GM20431 (cell line): ENCODE results near the gene TBCEL.
"Not testable (repeated sequence)": the region's sequence is repeated elsewhere in the genome, so short reads cannot be mapped to it uniquely, and the experiment has no call there.

Source experiments
- in situ Hi-C: fragments of 300-500 bp; cut with MseI, MboI; formaldehyde crosslinking; loops from one replicate; pipeline ENCODE4 v1.15.0; 2020; ENCODE audit warnings: low sequenced_read_pairs; ENCODE audit not compliant: unreplicated experiment

TBCEL gene

DNA sequence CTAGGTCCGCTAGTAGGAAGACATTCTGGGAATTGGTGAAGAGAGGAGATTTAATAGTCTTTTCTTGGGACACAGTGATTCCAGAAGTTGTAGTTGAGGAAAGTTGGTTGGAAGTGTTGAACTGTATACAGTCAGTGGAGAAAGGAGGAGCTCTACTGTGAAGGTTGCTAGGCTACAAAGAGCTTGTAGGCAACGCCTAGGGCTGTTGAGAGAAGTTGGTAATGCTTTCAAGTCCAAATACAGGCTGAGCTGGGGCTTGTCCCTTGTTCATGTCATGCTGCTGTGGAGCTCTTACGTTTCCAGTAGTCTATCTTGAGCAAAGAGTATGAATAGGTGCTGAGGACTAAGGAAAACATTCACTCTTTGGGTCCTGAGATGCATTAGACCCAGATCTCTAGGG lies 1.1 kb downstream of the TBCEL start:
- in situ Hi-C loops = no loop called here

DNA sequence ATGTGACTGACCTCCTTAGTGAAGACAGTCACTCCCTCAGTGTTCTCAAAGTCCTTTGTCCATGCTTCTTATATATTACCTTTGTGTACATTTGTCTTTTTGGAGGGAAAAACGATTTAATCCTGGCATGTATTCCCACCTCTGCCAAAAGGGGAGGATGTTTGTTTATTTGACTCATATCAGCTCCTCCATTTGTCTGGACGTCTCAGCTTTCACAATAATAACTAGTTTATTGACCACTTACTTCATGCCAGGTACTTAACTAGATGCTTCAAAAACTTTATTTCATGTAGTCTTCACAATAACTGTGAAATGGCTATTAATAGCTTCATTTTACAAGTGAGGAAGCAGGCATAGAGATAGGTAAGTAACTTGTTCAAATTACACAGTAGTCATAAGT lies 5.3 kb downstream of the TBCEL start:
- in situ Hi-C loops = no loop called here

DNA sequence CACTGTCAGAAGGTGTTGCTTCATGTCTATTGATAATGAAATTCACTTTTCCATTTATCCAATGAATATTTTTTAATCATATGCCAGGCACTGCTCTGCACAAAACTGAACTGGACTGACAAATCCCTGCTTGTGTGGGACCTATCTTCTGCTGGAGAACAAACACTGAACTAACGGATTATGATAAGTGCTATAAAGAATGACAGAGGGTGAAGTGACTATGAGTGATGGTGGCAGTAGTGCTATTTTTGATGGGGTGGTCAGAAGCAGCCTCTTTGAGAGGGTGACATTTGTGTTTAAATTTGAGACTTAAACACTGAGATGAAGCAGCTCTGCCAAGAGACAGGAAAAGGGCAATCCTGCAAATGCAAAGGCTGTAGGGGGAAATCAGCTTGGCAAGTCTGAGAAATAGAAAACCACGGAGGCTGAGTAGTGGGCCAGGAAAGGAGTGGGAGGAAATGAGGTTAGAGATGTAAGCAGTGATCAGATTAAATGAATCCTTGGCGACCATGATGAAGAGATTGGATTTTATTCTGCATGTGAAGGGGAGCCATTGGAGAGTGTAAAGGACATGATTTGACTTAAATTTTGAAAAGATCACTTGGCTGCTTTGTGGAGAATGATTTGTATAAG lies 6.0 kb downstream of the TBCEL start:
- in situ Hi-C loops = no loop called here

DNA sequence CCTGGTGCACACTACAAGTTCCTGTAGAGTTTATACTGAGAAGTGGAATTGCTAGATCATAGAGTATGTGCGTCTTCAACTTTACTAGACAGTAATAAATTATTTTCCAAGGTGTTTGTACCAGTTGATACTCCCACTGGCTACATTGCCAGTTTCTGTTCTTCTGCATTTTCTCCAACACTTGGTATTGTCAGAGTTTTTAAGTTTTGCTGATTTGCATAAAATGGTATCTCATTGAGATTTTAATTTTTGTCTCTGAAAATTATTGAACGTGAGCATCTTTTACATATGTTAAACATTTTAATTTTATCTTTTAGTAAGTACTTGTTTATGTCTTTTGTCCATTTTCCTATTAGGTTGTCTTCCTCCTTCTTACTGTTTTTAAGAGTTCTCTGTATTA lies 7.3 kb downstream of the TBCEL start:
- in situ Hi-C loops = no loop called here

DNA sequence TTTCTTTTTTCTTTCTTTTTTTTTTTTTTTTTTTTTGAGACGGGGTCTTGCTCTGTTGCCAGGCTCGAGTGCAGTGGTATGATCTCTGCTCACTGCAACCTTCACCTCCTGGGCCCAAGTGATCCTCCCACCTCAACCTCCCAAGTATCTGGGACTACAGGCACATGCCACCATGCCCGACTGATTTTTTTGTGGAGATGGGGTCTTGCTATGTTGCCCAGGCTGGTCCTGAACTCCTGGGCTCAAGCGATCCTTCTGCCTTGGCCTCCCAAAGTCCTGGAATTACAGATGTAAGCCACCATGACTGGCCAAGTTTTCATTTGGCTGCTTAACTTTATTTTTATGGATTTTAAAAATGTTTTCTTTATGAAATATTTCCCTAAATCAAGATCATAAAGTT lies 7.7 kb downstream of the TBCEL start:
- in situ Hi-C loops = not testable (repeated sequence)

DNA sequence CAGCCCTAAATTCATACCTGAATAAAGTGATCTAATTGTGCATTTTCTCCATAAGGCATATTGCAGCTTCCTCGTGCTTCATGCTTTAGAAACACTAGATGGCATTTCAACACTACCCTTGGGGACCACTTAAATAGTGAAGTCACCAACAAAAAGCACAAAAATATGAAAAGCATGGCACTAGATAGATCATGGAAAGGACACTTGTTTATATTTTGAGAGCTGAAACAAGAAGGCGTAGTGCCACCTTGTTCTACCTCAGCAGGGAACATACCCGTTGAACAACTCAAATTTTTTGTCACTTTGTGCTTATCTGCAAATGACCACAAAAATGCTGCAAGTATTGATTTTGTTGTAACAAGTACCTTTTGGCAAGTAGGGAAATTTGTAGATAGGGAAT lies 8.6 kb downstream of the TBCEL start:
- in situ Hi-C loops = no loop called here

DNA sequence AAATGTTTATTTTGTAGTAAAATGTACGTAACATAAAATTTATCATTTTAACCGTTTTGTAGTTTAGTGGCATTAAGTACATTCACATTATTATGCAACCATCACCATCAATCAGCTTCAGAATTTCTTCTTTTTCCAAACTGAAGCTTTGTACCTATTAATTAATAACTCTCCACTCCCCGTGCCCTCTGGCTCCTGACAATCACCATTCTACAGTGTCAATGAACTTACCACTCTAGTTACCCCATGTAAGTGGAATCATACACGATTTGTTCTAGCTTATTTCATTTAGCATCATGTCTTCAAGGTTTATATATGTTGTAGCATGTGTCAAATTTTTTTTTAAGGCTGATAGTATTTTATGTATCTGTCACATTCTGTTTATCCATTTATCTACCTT lies 9.7 kb downstream of the TBCEL start:
- in situ Hi-C loops = no loop called here

DNA sequence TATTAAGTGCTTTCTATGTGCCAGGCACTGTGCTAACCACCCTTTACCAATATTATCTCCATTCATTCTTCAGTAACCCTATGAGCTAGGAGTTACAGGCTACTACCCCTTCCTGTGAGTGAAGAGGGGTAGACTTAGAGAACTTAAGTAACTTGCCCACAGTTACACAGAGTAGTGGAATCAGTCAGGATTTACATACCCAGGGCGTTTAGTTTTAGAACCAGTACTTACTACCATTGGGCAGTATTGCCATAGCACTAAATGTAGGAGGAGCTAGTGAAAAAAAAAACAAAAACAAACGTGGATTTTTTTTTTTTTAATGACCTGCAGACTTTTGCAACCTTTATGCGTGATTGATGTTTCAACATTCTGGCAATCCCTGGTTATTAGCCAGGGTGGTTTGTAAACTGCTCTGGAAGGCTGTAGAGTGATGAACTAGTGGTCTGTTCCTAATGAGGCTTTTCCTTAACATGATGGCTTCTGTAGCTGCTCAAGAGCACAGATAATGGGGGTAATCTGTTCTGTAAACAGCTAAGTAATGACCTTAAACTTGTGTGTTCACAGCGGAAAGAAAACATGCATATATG lies 11.4 kb downstream of the TBCEL start:
- in situ Hi-C loops = no loop called here

DNA sequence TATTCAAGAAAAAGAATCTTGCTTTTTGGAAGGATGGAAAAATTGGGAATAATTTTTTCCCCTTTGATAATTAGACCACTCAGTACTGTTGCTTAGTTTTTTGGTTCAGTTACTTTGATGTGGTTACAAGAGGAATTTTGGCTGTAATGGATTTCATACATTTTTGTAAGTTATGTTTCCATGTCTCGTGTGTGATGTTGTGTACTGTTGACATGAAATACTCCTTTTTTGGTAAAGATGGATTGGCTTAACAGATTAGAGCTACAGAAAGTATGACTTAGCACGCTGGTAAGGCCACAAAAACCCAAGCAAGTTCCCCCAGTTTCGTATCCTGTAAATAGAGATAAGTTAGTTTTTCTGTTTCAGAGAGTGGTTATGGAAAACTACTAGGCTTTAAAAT lies 11.9 kb downstream of the TBCEL start:
- in situ Hi-C loops = no loop called here

DNA sequence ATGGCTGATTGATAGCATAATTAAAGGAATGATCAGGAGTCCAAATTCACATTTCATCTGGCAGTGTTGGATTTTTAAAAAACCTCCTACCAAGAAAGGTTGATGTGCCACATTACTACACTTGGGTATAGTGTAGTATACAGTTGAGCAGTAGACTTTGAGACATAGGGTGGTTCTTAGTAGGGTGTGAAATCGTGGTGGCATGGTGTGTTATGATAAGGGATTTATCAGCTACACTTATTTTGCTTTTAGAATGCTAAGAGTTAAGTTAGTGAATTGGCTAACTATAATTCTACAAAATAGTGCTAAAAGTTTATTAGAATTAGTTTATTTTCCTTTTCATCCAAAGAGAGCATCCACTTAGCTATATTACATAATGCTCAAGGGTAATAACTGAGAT lies 13.1 kb downstream of the TBCEL start:
- in situ Hi-C loops = no loop called here

DNA sequence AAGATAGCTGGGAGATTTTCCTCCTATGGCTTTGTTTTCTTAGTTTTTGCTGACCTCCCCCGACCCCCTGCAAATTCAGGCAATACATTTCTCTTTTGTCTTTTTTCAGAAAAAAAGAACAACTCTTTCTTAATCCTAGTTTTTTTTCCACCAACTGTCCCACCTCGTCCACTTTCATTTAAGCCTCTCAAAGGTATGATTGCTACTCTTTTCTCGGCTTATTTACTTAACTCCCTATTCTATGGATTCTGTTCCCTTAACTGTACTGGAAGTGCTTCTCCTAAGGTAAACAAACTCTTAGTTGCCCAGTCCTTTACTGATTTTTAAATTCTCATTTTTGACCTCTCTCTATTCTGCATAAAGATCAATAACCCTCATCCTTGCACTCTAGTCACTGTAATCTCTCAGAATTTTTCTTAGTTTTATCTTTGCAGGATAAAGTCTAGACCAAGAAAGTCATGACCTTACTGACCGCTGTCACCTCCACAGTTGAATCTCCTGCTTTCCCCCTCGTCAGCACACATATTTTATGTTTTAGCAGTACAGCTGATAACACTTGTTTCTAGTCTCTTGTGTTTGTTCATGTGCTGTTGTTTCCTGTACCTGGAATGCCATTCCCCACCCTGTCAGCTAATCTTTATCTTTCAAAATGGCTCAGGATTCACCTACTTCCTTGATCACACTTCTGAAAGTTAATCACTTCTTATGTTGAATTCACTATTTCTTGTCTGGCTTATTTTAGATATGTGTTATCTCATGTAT lies 14.9 kb downstream of the TBCEL start:
- in situ Hi-C loops = no loop called here

DNA sequence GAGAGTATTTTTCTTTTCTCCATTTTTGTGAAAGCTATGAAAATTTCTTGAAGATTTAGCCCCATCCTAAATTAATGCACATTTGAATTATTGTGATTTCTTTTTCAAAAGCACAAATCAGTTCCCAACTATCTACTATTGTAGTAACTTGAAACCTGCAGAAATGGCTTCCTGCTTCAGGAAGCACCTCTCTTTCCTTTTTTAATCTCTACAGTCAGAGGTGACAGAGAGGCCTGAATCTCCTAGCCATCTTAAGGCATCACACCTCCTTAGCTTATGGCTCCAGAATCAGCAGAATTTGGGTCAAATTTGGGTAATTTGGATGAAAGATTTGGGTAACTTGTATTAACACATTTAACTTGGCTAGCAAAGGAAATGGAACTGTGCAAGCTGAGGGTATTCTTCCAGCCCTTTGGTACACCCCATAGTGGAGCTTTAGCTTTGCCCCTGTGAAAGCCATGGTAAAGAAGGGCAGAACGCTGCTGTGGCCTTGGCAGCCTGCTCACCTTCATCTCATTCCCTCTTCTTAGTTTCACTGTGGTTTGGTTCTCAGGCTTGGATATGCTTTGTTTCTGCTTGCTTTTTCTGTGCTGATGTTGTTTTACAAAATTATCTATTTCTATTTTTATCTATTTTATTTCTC lies 16.2 kb downstream of the TBCEL start:
- in situ Hi-C loops = no loop called here

DNA sequence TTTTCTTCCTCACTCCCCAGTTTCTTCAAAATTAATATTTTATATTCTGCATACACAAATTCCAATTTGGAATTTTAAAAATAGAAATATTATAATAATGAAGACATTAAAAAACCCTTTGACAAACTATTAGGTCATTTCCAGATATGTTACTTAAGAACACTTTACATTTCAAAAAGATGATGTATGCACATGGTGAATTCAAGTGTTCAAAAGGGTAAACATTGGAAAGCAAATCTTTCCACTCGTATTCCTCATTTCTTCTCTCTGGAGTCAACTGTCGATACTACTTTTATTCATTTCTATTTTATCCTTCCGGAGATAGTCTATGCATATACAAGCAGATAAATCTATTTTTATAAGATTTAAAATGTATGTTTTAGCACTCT lies 16.7 kb downstream of the TBCEL start:
- in situ Hi-C loops = no loop called here

DNA sequence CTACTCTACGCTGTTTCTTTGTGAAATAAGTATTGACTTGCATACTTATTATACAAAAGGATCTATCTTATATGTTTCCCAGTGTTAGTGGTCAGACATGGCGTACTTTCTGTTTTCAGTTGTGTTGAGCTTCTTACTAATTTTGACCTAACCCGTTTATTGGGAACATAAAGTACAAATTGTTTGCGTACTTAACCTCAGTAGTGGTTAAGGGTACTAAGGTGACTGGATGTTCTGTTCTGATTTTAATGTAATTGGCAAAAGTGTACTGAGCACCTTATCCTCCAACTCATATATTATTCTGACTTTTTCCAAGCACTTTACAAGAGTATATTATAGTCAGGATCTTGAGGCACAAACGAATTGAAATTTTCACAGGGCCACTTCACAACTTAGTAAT lies 17.2 kb downstream of the TBCEL start:
- in situ Hi-C loops = no loop called here

DNA sequence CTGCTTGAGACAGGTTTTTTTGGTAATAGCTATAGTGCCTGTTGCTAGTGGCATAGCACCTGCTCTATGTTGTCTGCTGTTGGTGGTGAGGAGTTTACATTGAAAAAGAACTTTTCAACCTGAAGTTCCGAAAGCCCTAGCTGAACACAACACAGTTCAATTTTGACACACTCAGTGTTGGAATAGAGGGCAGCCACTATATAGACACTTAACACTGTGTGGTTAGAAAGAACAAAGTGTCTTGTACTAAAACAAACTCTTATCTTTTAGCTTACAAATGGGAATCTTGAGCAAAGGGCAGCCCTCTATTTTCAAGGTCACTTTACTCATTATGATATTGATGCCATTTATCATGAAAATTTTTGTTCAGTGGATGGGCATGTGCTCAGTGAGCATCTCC lies 18.4 kb downstream of the TBCEL start:
- in situ Hi-C loops = no loop called here

DNA sequence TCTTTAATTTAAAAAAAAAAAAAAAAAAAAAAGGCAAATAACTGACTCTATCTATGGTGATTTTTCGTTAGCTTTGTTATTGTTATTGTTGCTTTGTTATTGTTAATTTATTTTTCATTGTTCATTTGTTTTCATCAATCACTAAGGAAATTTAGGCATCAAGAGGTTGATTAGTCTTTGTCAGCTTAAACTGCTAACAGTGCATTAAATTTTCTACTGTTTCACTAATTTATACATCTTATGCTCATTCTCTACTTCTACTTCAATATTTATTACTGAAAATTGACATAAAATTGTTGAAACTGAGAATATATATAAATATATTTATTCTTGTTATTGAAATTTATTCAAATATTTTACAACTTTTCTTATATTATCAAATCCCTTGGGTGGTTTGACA lies 24.0 kb downstream of the TBCEL start:
- in situ Hi-C loops = no loop called here

DNA sequence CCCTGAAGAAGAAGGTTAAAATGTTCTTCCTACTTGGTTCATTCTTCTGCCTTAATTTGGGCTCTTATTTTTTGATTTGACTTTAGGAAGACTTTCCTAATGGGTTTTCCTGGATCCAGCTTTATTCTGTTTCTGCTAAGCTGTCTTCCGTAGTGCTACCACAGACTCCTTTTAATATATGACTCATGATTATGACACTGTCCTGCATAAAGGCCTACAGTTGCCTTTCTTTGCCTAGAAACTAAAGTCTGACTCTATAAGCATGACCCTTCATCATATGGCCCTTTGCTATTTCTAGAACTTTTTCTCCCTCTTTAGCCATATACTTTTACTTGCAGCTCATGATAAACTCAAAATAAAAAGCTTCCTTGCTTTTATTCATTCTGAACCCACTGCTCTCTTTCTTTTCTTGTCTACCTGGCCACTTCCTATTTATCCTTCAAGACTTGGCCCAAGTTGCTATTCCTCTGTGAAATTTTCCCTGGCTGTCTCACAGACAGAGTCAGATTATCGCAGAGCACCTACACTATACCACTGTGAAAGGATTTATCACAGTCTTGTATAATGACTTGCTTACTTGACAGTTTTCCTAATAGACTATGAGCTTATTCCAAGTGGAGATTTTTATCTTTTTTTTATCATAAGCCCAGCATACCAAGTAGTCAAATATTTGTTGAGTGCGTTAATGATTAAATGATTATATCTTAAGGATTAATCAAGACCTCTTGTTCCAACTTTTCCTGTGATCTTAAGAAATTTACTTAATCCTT lies 24.7 kb downstream of the TBCEL start:
- in situ Hi-C loops = no loop called here

DNA sequence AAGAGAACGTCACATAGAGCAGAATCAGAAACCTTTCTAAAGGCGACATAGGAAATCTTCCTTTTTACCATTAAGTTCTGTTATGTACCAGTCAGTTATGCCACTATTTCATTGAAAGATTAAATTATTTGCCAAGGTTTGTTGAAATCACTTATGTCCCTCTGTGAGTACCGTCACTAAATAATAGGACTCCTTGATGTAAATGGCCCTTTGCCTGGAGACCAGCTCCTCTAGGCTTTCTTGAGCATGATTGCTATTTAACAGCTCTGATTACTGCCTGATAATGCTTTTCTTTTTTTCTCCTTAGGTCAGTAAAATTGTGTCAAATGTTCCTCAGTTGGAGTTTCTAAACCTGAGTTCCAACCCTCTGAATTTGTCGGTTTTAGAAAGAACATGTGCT lies 29.3 kb downstream of the TBCEL start:
- in situ Hi-C loops = no loop called here

DNA sequence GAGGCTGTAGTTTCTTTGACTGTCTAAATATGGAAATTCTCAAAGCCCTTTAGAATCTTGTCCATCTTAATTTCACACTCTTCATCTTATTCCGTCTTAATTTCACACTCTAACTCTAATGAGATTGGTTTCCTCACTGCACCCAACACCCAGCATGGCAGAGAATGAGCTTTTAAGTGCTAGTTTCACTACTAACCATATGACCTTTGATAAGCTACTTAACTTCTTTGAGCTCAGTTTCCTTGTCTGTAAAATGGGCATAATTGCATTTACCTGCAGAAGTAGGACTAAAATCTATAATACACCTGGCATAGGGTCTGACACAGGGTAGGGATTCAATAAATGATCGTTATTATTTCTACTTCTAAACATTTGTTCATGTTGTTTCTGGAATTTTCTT lies 30.4 kb downstream of the TBCEL start:
- in situ Hi-C loops = no loop called here

DNA sequence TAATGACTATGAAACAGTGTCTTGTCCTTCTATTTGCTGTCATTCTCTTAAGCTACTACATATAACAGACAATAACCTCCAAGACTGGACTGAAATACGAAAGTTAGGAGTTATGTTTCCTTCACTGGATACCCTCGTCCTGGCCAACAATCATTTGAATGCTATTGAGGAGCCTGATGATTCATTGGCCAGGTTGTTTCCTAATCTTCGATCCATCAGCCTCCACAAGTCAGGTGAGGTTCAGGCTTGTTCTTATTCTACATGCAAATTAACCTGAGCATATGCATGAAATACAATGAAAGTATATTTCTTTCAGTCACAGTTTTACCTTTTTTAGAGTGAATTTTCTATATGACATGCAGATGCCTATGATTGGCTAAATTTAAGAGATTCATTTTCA lies 31.2 kb downstream of the TBCEL start:
- in situ Hi-C loops = no loop called here

DNA sequence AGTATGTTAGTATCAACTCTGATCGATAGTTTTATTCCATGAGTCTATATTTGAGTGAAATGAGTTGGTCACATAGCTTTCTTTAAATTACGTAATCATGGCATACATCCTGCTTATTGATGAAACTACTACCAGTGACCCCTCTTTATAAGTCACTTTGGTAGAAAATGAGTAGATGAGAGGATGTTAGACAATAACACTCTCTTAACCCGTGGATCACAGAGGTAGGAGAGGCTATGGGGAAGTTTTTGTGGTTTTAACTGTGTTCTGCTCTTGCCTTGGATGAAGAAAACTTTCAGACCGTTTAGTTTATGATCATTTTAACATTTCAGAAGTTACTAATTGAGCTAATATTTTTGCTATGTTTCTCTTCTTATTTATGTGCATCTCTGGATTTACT lies 34.0 kb downstream of the TBCEL start:
- in situ Hi-C loops = no loop called here
